NCI-H446 treated with DMSO at 0.1 percent for 48 hours (cell line): Measurements from ENCODE around the gene CYCS.
"Not testable (repeated sequence)": the region's sequence is repeated elsewhere in the genome, so short reads cannot be mapped to it uniquely, and the experiment has no call there.

Source experiments
- DNase-seq: peaks from one replicate; lab custom pipeline; 2025; lab: John Stamatoyannopoulos, UW

Gene CYCS

GRCh38 chr7:25118048-25118753 lies 6.9 kb downstream of the CYCS start:
- DNase-seq, result no peak

GRCh38 chr7:25117226-25118047 lies 7.6 kb downstream of the CYCS start:
- DNase-seq, result no peak

GRCh38 chr7:25116621-25117020 lies 8.4 kb downstream of the CYCS start:
- DNase-seq, result no peak

- not testable (repeated sequence) for DNase-seq
Measured at GRCh38 chr7:25110514-25110913, 14.5 kb downstream of the CYCS start.

GRCh38 chr7:25109276-25109675 lies 15.8 kb downstream of the CYCS start:
- DNase-seq, result no peak

- no peak for DNase-seq
Measured at GRCh38 chr7:25105911-25106310, 19.1 kb downstream of the CYCS start.

- DNase-seq, result no peak
Measured at GRCh38 chr7:25103773-25104172, 21.3 kb downstream of the CYCS start.

DNA sequence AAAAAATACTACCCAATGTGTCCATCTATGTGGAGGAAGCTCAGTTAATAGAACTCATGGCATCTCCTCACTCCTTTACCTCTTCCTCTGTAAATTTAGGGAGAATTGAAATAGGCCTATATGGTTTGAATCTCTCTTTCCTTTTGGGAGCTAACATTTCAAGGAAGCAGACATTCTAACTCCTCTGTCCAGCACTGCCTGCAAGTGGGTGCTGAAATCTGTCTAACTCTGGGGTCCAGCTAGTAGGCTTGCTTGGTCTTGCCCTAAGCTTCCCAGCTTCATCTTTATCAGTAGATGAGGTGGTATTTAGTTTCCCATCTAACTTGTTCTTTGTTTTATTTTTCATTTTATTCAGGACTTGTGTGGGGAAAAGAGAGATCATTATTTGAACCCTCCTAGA lies 23.2 kb downstream of the CYCS start:
- no peak for DNase-seq

DNA sequence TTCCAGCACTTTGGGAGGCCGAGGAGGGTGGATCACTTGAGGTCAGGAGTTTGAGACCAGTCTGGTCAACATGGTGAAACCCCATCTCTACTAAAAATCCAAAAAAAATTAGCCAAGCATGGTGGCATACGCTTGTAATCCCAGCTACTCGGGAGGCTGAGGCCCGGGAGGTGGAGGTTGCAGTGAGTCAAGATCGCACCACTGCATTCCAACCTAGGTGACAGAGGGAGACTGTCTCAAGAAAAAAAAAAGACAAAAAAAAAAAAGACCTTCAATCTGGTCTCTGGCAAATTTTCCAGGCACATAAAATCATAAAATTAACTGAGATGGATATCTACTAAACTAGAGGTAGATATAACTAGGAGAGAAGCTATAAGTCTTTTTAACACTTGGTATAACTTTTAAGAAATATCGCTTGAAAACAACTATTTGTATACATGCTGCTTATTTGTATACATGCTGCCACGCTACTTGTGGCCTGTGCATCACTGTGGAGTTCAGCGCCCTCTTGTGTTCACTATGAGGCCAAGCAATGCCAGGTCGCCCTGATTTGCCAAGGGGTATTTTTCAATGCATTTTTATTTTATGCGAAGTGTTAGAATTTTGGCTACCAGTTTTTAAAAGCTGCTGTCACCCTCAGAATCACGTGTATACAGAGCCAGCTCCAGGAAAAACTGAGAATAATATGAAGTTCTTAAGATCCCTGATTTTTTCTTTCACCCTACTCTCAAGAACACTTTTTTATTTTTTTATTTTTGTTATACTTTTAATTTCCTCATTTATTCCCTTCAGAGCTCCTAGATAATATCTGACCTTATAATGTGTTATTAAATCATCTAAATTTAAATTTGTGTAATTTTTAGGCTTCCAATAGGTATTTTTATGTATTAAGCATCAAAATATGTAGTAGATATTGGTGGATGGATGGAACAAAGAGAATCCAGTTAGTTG lies 26.7 kb downstream of the CYCS start:
- DNase-seq, result peak; percentile 51

DNA sequence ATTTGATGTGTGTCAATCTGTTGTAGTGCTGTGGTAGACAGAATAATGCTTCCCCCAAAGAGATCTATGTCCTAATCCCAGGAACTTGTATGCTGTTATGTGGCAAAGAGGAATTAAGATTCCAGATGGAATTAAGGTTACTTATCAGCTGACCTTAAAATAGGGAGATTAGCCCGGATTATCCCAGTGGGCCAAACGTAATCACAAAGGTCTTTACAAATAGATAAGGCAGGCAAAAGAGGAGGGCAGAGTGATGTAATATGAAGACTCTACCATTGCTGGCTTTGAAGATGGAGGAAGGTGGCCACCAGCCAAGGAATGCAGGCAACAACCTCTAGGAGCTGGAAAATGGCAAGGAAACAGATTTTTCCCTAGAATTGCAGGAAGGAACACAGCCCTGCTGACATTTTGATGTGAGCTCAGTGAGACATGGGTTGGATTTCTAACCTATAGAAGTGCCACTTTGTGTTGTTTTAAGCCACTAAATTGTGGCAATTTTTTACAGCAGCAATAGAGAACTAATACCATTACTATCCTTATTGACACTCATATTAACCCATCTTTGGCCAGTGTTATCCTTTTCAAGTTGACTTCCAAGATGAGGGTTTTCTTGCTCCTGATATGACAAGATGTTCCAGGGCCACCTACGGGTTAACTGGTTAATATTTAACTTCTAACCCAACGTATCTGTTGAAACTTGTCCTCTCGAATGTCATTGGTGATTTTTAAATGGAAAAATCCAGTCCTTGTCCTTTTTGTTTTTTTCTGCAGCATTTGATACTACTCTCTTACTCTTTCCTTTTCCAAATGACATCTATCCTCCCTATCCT lies 29.3 kb downstream of the CYCS start:
- DNase-seq, result no peak

DNA sequence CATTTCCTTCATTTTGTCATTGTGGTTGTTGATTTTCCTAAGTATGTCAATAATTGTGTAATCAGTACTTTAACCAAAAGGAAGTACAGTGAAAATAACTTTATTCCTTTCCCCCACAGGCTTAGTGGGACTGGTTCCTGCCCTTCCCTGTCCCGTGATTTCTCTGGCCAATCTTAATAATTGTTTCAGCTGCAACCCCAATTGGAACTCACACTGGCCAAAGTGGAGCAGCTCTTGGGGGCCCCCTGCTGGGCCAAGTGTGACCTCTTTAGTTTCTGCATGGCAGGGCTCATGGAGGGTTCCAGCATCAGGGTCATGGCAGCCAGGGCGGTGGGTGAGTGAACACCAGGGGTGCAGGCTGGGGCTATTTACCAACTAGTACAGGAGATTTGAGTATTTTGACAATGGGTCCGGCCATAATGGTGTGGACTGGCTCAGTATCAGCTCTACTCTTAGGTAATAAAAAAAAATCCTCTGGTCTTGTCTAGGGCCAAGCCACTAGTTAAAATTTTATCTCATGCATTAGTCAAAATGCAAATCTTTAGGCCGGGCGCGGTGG lies 31.7 kb downstream of the CYCS start:
- peak; percentile 14 for DNase-seq

DNA sequence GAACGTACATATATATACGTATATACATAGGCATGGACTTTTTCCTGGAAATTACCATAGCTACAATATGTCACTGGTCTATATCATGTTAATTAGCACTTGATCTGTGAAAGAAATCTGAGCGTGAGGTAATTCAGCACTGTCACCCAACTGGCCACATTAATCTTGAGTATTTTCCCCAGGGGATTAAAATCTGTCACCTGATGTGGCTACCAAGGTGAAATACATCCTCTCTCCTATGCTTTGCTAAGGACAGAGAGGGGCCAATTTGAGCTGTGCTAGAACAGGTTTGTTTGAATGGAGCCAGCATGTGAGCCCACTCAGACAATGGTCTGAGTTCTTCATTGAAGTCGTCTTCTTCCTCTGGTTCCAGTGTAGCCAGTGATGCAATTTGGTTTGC lies 33.3 kb downstream of the CYCS start:
- DNase-seq, result no peak

GRCh38 chr7:25091176-25091575 lies 33.9 kb downstream of the CYCS start:
- DNase-seq, result no peak

DNA sequence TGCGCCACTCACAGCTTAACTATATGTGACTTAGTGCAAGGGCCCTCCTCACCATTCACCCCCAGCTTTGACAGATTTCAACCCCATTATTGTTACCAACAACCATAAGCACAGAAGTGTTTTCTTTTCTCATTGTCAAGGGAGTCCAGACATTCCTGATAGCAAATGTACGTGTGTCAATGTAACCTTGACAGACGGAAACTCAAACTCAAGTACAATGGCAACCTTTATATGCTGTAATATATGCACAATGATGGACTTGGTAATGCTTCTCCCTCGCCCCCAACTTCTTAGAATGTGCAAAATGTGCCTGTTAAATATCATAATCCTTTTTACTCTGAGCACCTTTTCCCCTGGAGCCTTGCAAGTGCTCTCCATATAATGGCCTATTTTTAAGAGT lies 34.7 kb downstream of the CYCS start:
- no peak for DNase-seq

DNA sequence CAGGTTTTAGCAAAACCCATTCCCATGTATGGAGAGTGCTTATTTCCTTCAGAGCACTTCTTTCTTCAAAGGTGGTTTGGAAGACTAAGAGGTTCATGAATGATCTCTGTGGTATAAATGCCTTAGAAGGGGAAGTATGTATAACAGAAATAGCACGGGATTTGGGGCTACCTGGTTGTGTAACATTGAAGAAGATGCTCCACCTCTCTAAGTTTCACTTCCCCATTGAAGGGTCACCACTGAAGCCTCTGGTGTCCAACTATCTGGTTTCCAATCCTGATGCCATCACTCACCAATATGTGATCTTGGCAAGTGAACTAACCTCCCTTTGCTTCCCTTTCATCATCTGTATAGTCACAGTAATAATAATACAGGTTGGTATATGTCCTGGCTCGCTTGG lies 37.2 kb downstream of the CYCS start:
- no peak for DNase-seq

DNA sequence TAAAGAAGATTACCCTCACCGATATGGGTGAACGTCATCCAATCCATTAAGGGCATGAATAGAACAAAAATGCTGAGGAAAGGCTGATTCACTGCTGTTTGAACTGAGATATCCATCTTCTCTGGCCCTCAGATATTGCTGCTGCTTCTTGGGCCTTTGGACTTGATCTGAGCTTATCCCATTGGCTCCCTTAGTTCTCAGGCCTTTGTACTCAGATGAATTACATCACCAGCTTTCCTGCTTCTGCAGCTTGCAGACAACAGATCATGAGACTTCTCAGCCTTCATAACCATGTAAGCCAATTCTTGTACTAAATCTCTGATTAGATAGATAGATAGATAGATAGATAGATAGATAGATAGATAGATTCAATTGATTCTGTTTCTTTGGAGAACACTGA lies 40.2 kb downstream of the CYCS start:
- no peak for DNase-seq

DNA sequence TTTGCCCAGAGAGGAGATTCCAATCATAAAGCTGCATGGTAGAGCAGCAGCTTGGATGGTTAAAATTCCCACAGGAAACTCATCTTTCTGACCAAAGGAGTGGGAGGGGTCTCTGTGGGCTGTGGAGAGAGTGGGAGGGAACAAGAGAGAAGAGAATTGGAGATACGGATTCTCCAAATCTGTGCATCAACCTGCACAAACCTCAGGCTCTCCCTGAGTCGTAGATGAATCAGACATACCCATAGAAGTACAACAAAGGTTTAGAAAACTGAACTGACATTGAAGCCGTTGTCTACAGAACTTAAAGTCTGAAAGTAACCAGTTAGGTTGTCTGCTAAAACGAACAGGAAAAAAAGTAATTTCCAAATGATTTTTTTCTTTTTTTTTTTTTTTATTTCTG lies 41.9 kb downstream of the CYCS start:
- DNase-seq, result no peak

DNA sequence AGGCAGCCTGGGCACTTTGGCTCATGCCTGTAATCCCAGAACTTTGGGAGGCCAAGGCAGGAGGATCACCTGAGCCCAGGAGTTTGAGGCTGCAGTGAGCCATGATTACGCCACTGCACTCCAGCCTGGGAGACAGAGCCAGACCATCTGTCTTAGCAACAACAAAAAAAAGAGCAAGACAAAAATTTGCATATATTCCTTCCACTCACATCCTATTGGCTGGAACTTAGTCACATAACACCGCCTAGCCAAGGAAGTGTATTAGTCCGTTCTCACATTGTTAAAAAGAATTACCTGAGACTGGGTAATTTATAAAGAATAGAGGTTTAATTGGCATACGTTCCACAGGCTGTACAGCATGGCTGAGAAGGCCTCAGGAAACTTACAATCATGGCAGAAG lies 43.0 kb downstream of the CYCS start:
- peak; percentile 35 for DNase-seq

GRCh38 chr7:25077096-25077495 lies 48.0 kb downstream of the CYCS start:
- DNase-seq, result no peak

- no peak for DNase-seq
Measured at GRCh38 chr7:25075459-25075858, 49.6 kb downstream of the CYCS start.

DNA sequence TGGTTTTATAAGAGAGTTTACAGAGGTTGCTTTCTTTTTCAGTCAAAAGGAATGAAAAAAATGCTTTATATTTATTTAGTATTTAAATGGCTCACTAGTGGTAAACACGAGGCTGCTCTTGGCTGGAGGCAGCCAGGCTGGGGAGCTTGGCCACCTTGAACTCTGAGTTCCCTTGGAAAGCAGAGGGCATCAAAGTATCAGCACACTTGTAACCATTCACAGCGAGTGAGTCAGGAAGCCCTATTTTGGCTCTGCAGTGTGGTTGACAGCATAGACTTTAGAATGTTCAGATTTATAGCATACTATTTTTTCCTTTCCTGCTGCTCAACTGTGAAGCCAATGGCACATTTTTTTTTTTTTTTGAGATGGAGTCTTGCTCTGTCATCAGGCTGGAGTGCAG lies 51.6 kb downstream of the CYCS start:
- no peak for DNase-seq
